Stimulated activated CD4-positive, alpha-beta T cell treated with anti-CD3 and anti-CD28 coated beads, Interleukin-4, amount 100 ng/mL, for 24 hours (primary cell): ENCODE measurements around the gene SRC.

Experiments
- DNase-seq: peaks from one replicate; pipeline ENCODE4 v3.0.0-alpha.2; 2020

SRC gene

GRCh38 chr20:37351689-37352607, 6.0 kb downstream of the SRC start:
- no peak for DNase-seq

GRCh38 chr20:37352608-37352980, 6.7 kb downstream of the SRC start:
- no peak for DNase-seq

DNA sequence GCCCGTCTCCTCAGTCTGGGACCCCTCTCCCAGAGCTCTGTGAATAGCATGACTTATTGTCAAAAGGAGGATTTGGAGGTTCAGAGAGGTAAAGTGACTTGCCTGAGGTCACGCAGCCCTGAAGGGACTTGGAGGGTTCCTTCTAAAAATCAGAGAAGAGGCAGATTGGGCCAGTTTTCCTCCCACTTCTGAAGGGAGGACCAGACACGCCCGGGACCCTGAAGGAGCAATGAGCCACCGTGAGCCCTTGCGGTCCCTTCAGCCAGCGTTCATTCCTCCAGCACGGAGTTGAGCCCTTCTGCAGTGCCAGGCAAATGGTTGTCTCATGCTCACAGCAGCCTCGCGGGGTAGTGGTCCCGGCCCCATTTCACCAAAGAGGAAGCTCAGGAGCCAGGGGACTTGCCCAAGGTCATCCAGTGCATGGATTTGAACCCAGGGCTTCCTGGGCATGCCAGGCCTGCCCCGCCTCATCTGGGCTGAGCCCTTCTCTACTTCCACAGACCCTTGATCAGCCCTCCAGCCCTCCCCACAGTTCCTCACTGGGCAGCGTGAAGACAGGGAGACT, 7.4 kb downstream of the SRC start:
- DNase-seq, result no peak

GRCh38 chr20:37354210-37355195, 8.6 kb downstream of the SRC start:
- DNase-seq, result no peak

DNA sequence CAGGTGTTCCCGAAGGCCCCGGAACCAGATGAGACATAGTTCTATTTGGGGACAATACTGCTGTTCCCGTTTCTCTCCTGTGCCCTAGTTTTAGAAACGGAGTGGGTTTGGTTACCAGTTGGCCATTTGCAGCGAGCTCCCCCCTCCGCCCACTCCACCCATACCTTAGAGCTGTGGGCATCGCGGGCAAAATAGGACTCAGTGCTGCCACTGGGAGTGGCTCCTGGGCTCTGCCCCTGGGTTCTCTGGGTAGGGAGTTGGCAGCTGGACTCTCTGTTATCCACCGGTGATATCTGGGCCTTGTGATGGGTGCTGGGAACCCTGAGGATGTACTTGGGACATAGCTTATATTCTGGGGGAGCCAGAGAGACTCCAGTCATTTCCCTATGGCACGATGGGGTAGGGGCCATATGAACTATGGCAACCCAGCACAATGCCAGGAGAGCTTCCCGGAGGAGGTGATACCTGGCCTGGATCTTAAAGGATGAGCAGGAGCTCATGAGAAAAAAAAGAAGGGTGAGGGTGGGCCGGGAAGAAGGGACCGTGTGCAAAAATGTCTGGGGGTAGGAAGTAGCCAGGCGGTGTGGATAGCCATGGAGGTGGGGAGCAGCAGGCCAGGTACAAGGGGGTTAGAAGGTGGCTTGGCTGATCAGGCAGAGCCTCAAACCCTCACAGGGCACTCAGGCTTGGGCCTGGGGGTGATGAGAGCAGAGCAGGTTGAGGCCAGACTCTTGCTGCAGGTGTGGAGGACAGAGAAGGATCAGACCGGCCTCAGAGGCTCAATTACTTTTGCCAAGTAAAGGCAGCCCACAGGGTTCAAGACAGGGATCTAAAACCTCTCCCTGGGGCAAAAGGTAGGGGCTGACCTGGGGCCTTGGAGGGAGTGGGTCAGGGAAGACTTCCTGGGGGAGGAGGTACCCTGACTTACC, 9.6 kb downstream of the SRC start:
- DNase-seq, result no peak

- DNase-seq, result no peak
These were observed 10.4 kb downstream of the SRC start for GRCh38 chr20:37356387-37356786.

- no peak for DNase-seq
These were observed 11.0 kb downstream of the SRC start for GRCh38 chr20:37356961-37357371.

DNA sequence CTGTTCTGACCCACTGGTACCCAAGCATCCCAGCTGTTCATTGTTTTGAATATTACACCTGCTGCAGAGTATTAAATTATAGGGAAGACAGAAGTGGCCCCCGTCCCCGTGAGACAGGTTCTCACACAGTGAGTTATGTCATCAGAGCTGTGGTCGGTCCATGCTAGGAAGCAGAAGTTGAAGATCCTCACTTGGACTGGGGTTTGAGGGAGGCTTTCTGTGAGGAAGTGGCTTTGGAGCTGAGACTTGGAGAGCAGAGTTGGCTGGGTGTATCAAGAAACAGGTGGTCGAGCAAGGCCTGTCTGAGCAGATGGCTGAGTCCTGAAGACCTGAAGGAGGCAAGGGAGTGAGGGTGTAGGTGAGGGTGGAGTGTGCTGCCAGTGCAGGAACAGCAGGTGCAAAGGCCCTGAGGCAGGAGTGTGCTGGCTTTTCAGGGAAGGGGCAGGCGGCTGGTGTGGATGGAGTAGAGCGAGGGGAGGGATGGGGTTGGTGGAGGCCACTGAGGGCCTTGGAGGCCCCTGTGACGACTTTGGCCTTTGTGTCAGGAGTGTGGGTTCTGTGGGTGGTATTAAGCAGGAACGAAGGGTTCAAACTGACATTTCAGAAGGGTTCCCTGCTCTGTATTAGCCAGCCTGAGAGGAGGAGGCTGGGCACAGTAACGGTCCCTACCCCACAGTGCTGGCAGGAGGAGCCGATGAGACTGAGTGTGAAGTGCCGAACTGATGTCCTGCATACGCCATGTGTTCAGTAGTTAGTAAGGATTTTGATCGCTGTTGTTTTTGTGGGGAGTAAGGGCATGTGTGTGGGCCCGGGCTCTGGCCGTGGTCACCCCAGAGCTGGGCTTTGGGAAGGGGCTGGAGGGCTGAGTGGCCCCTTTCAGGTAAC, 11.8 kb downstream of the SRC start:
- DNase-seq, result no peak

- no peak for DNase-seq
These were observed 12.6 kb downstream of the SRC start for GRCh38 chr20:37358366-37359150.

DNA sequence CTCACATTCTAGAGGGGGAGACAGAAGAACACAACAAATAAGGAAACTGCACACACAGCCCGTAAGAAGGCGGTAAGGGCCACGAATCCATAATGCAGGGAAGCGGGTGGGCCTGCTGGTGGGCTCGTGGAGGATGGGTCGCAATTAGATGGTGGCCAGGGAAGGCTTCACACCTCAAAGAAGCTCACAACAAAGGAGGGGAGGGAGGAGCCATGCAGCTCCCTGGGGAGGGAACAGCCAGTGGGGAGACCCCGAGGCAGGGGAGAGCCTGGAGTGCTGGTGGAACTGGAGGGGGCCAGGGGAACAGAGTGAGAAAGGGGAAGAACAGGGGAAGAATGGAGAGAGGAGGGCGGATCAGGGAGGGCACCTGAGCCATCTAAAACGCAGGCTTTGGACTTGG, 13.4 kb downstream of the SRC start:
- DNase-seq, result no peak

DNA sequence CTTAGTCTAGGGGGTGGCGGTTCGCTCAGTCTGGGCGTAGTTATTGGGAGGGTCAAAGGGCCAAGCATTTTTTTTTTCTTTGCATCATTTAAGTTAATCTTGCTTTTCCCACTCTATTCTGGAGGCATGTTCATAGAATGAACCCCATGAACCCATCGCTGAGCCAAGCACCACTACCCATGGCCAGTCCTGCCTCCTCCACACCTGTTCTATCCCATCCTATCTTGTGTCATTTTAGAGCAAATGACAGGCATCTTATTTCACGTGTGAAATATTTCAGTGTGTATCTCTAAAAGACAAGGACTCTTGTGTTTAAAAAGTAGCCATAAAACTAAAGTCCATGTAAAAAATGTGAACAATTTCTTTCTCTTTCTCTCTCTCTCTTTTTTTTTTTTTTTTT, 13.9 kb downstream of the SRC start:
- no peak for DNase-seq

DNA sequence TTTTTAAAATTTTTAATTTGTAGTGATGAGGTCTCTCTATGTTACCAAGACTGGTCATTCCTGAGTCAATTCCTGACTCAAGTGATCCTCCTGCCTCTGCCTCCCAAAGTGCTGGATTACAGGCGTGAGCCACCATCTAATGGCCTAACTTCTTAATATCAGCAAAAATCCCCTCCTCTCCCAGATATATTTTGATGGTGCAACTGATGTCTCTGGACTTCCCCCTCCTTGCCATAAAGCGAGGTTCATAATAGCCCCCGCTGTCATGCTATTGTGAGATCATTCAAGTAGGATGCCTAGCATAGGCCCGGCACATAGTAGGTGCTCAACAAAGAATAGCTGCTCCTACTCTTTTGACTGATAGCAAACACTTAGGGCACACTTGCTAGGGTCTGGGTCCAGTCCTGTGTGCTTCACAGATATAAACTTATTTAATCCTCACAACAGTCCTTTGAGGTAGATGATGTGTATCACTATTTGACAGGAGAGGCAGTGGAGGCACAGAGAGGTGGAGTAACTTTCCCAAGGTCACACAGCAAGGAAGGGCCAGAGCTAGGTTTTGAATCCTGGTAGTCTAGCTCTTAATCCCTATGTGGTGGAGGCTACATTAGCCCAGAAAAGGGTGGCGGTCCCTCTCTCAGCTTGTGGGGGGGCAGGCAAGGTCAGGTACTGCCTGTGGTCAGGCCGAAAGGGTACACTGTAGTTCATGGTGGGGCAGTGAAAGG, 14.6 kb downstream of the SRC start:
- no peak for DNase-seq

DNA sequence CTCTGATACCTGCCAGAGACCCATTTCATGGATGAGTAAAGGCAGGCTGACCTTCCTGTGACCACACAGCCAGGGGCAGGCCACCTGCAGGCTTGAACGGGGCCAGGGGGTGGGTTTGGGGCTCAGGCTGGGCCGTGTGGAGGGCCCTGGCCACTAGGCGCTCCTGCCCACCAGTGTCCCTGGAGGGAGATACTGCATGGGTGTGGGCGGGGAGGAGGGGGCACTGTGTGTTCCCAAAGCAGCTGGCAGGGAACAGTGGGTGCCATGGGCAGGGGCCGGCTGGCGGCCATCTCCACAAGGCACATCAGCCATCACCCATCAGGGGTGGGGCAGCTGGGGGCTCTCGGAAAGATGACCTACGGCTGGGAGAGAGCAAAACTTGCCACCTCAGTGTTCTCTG, 15.4 kb downstream of the SRC start:
- DNase-seq, result no peak

DNA sequence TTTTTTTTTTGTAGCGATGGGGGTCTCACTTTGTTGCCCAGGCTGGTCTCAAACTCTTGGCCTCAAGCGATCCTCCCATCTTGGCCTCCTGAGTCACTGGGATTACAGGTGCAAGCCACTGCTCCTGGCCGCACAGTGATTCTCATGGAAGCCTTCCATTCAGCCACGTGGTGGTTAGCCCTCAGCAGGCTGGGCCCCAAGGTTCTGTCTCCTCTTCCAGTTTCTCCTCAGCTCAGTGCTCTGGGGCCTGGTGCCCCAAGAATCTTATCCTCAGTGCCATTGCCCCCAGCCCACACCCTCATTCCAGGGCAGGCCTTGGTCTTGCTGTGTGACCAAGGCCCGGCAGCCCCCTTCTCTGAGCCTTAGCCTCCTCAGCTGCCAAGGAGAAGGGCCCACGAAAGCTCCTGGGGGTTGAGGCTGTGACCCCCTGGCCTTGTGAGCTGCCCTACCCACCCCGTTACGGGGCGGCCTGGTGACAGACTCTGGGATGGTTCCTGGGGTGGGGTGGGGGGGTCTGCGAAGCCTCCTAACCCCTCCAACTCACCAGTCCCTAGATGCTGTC, 16.4 kb downstream of the SRC start:
- no peak for DNase-seq

- no peak for DNase-seq
These were observed 16.9 kb downstream of the SRC start for GRCh38 chr20:37362821-37363220.

DNA sequence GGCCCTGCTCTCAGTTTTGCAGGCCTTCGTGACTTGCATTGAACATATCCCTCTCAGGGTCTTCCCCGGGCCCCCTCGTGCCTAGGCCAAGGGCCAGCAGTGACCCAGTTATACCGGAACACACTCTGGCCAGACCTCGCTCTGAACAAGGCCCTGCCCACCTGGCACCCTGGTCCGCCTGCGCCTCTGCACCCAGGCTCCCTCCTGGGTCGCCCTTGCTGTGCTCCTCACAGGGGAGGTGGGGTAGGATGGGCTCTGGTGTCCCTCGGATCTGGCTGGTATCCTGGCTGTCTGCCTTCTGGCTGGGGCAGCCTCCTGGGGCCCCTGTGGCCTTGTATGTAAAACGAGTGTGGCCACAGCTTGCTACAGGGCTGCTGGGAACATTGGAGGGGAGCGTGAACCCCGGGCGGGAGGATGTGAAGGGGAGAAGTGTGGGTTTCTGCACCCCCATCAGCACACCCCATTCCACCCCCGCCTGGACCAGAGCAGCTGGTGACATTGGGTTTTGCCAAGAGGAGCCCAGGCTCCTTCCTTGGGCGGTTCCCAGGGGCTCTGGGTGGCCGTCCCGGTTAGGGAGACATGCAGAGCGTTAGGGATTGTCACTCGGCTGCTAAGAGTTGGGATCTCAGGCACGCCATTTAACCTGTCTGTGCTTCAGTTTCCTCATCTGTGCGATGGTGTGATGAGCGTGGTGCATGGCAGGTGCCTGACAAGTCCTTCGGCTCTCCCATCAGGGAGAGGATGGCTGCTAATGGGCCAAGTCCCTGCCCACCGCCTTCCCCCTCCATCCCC, 17.5 kb downstream of the SRC start:
- DNase-seq, result no peak

- DNase-seq, result no peak
These were observed 18.3 kb downstream of the SRC start for GRCh38 chr20:37364013-37364926.
